ENCODE measurements around the gene ANO2. TPM values are rescaled to one million over a fixed set of nuclear protein-coding genes. Genes with fewer than 3 reads are reported as not detected.

The ANO2 gene
- total RNA-seq, 1 experiment from 2014 or later: 0.68 TPM

DNA sequence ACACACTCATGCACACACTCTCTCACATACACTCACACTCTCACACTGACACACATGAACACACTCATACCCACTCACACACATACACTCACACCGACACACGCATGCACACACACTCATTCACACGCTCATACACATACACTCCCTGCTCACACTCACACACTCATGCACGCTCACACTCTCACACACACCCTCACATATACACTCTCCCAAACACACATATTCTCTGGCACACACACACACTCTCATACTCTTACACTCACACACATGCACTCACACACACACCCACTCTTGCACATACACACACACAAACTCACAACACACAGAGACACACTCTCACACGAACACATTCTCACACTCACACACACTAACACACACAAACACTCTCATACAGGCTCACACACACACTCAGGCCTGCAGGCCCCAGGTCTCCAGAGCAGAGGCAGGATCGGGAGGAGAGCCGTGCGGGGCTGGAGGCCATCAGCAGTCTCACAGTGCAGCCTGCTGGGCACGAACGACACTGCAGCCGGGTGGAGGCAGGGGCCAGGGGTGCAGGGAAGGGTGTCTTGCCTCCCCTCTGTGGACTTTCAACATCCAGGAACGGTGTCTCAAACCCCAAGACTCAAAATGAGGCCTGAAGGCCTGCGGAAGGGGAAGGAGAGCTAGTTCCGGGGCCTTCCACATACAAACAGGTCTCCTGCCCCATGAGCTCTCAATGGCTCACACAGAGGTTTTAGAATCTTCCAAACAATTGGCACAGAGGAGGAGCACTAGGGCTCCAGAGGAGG lies 148.7 kb downstream of the ANO2 start:
- intact Hi-C loops (cut with micrococcal nuclease; ENCODE audit: unreplicated experiment): loop anchor here (1.0 to 5.0 kb wide), 5 partner anchors 52 to 625 kb away; no protein-coding TSS in a partner anchor
- peaks cover 11% of the 10 kb centered on the region for H3K27me3 Mint-ChIP-seq (ENCODE audit: insufficient read depth, unreplicated experiment)
- no peak overlapping the region for H3K4me3 Mint-ChIP-seq (ENCODE audit: unreplicated experiment)

DNA sequence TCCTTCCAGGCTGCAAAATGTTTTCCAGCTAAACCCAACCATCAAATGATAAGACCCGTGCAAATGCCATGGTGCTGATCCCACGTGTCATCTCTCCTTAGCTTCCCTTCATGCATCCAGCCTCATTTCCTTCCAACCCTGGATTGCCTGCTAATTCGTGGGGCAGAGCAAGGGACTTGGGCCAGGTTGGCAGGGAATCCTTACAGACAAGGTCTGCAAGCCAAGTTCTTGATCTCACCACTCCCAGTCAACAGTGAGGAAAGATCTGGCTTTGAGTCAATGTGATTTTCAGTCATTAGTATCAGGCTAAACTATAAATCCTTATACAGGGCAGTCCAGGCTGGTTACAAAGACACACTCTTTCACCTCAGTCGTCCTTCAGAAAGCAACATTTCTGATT lies 150.9 kb downstream of the ANO2 start:
- peaks cover 8% of the 10 kb centered on the region for H3K27me3 Mint-ChIP-seq (ENCODE audit: insufficient read depth, unreplicated experiment)
- no peaks in the 10 kb centered on the region for H3K36me3 ChIP-seq (ENCODE audit: control insufficient read depth, insufficient read depth, low read length)
- no peak for DNase-seq
- POLR2A ChIA-PET: no interaction called here
- H3K27ac Mint-ChIP-seq (ENCODE audit: unreplicated experiment): no peak overlapping the region
- no peaks in the 10 kb centered on the region for H3K9me3 ChIP-seq
- no peaks in the 10 kb centered on the region for H3K36me3 Mint-ChIP-seq (ENCODE audit: insufficient read depth, unreplicated experiment)
- no peaks in the 10 kb centered on the region for H3K4me1 Mint-ChIP-seq (ENCODE audit: low read depth, unreplicated experiment)
- CTCF ChIA-PET: no interaction called here
- no peaks in the 10 kb centered on the region for H3K9me3 Mint-ChIP-seq (ENCODE audit: unreplicated experiment)
- no peaks in the 10 kb centered on the region for H3K27me3 ChIP-seq (replicated peaks; ENCODE audit: control insufficient read depth, insufficient read depth, low read length)
- no TSS peak for BruUV-seq (replicated peaks)
- intact Hi-C loops (cut with micrococcal nuclease; ENCODE audit: unreplicated experiment): no loop called here
- H3K4me1 ChIP-seq: no peaks in the 10 kb centered on the region
- TF ChIP-seq, protein P1, sequence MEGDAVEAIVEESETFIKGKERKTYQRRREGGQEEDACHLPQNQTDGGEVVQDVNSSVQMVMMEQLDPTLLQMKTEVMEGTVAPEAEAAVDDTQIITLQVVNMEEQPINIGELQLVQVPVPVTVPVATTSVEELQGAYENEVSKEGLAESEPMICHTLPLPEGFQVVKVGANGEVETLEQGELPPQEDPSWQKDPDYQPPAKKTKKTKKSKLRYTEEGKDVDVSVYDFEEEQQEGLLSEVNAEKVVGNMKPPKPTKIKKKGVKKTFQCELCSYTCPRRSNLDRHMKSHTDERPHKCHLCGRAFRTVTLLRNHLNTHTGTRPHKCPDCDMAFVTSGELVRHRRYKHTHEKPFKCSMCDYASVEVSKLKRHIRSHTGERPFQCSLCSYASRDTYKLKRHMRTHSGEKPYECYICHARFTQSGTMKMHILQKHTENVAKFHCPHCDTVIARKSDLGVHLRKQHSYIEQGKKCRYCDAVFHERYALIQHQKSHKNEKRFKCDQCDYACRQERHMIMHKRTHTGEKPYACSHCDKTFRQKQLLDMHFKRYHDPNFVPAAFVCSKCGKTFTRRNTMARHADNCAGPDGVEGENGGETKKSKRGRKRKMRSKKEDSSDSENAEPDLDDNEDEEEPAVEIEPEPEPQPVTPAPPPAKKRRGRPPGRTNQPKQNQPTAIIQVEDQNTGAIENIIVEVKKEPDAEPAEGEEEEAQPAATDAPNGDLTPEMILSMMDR (IDR thresholded peaks at IDR 0.05; ENCODE audit: insufficient read depth in 1 of 2, low read depth in 1 of 2, low read length in 1 of 2, severe bottlenecking in 1 of 2, unreplicated experiment in 1 of 2): no peak
- no peak overlapping the region for H3K4me3 Mint-ChIP-seq (ENCODE audit: unreplicated experiment)
- H3K4me3 ChIP-seq (ENCODE audit: low read depth, low read length): no peak overlapping the region

More for the DNA sequence above, 148.7 kb downstream of the ANO2 start:
- TF ChIP-seq, protein P1 (IDR thresholded peaks at IDR 0.05; ENCODE audit: insufficient read depth in 1 of 2, low read depth in 1 of 2, low read length in 1 of 2, severe bottlenecking in 1 of 2, unreplicated experiment in 1 of 2): peak; percentile 93 to 96
- peak; percentile 69 to 83 for DNase-seq
- H3K4me1 Mint-ChIP-seq (ENCODE audit: low read depth, unreplicated experiment): no peaks in the 10 kb centered on the region
- H3K36me3 ChIP-seq (ENCODE audit: control insufficient read depth, insufficient read depth, low read length): no peaks in the 10 kb centered on the region
- ChIA-PET POLR2A (no interaction called here), CTCF (interaction anchor here (0.6 kb wide), 1 partner anchor 400 kb away, joined by 3 read pairs; no protein-coding TSS in a partner anchor)
- no peaks in the 10 kb centered on the region for H3K4me1 ChIP-seq
- no peaks in the 10 kb centered on the region for H3K9me3 ChIP-seq
- H3K36me3 Mint-ChIP-seq (ENCODE audit: insufficient read depth, unreplicated experiment): no peaks in the 10 kb centered on the region
- H3K4me3 ChIP-seq (ENCODE audit: low read depth, low read length): no peak overlapping the region
- no peaks in the 10 kb centered on the region for H3K9me3 Mint-ChIP-seq (ENCODE audit: unreplicated experiment)
- no peaks in the 10 kb centered on the region for H3K27me3 ChIP-seq (replicated peaks; ENCODE audit: control insufficient read depth, insufficient read depth, low read length)
- no peak overlapping the region for H3K27ac Mint-ChIP-seq (ENCODE audit: unreplicated experiment)
- BruUV-seq (replicated peaks): no TSS peak

DNA sequence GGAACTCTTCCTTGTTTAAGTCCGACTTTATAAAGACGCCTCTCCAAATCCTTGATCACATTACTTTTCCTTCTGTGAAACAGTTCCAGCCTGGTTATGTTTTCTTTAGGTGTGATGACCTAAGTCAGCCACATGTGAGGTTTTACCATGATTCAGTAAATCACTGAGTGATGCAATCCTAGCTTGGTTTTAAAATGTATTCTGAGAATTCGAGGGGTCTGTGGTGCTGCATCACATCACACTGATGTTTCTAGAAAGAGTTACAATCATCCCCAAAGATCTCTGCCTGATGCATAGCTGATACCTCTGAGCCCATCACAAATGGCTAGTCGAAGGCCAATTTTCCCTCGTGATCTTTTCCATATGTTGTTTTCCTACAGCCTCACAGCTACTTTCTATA lies 152.7 kb downstream of the ANO2 start:
- Histone ChIP-seq H3K4me3 (ENCODE audit: low read depth, low read length) (no peak overlapping the region), H3K27me3 (replicated peaks; ENCODE audit: control insufficient read depth, insufficient read depth, low read length) (no peaks in the 10 kb centered on the region), H3K4me1 (no peaks in the 10 kb centered on the region), H3K9me3 (no peaks in the 10 kb centered on the region), H3K36me3 (ENCODE audit: control insufficient read depth, insufficient read depth, low read length) (no peaks in the 10 kb centered on the region)
- H3K27ac Mint-ChIP-seq (ENCODE audit: unreplicated experiment): no peak overlapping the region
- H3K4me1 Mint-ChIP-seq (ENCODE audit: low read depth, unreplicated experiment): no peaks in the 10 kb centered on the region
- TF ChIP-seq, protein P1 (IDR thresholded peaks at IDR 0.05; ENCODE audit: insufficient read depth in 1 of 2, low read depth in 1 of 2, low read length in 1 of 2, severe bottlenecking in 1 of 2, unreplicated experiment in 1 of 2): no peak
- no peaks in the 10 kb centered on the region for H3K9me3 Mint-ChIP-seq (ENCODE audit: unreplicated experiment)
- POLR2A ChIA-PET: no interaction called here
- no peaks in the 10 kb centered on the region for H3K36me3 Mint-ChIP-seq (ENCODE audit: insufficient read depth, unreplicated experiment)
- H3K4me3 Mint-ChIP-seq (ENCODE audit: unreplicated experiment): no peak overlapping the region
- CTCF ChIA-PET: interaction anchor here (0.6 kb wide), 1 partner anchor 53 kb away, joined by 3 read pairs; no protein-coding TSS in a partner anchor
- BruUV-seq (replicated peaks): no TSS peak
- peaks cover 8% of the 10 kb centered on the region for H3K27me3 Mint-ChIP-seq (ENCODE audit: insufficient read depth, unreplicated experiment)
- no peak for DNase-seq
- intact Hi-C loops (cut with micrococcal nuclease; ENCODE audit: unreplicated experiment): no loop called here
